Measurements from ENCODE around the gene POLD2.

GRCh38 chr7:44144426-44144967 is 21.1 kb upstream of the POLD2 start:
- TF ChIP-seq REST (IDR thresholded peaks at IDR 0.05; ENCODE audit: insufficient read depth in 1 of 2, low read depth in 2 of 2, low read length in 2 of 2) (no peak), TAF1 (IDR thresholded peaks at IDR 0.05; ENCODE audit: borderline replicate concordance, insufficient read depth, low read length) (no peak), POLR2AphosphoS5 (IDR thresholded peaks at IDR 0.05; ENCODE audit: low read depth, low read length) (no peak), SIN3A (IDR thresholded peaks at IDR 0.05; ENCODE audit: borderline replicate concordance, insufficient read depth, low read length) (no peak)
